GM18519 (cell line): ENCODE data around the gene ARHGAP40.

Experiments used
- ATAC-seq: cut with Tn5 transposase; IDR thresholded peaks from one replicate; pipeline ENCODE4 v1.9.1; 2021; ENCODE audit warnings: mild to moderate bottlenecking, moderate library complexity; ENCODE audit not compliant: unreplicated experiment, low FRiP score

ARHGAP40 gene

DNA sequence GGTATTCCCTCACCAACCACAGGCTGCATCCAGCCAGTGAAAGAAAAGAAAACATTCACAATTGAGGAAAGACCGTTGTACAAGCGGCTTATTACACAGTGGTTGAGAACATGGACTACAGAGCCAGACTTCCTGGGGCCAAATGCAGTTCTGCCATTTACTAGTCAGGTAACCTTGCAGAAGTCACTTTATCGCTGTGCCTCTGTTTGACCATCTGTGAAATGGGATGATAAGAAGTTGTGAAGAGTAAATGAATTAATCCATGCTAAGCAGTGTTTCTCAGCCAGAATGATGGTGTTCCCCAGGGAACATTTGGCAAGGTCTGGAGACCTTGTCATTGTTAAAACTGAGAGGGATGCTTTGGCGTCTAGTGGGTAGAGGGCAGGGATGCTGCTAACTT lies 14.8 kb downstream of the ARHGAP40 start:
- no peak for ATAC-seq

DNA sequence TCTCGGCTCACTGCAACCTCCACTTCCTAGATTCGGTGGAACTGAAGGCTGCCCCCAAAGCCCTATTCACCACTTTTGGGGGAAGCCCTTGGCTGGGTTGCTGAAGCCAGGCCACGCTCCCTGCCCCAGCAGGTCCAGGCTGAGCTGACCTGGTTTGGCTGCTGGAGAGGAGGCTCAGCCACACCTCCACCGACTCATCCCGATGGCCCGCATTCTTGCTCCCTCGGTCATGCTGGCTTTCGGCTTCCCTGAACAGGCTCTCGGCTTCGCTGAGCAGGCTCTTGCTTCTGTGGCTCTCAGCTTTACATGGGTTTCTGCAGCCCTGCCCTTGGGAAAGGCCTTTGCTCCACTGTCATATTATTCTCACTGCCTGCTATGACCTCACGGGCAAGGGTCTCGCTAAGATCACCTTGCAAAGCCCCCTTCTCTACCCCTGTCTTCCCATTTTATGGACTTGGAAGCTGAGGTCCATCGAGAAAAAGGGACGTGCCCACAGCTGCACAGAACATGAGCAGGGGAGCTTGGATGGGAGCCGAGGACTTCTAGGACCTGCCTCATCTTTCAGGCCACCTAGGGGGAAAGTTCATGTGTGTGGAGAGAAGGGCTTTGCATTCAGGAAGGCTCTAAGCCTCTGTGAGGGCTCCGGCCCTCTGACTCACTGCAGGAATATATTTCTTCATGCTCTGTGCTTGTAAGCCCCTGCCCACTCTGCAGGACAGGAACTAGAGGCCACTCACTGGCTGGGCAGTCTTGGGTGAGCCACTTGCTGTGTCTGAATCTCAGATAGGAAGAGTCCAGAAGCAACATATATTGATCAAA lies 15.6 kb downstream of the ARHGAP40 start:
- no peak for ATAC-seq

DNA sequence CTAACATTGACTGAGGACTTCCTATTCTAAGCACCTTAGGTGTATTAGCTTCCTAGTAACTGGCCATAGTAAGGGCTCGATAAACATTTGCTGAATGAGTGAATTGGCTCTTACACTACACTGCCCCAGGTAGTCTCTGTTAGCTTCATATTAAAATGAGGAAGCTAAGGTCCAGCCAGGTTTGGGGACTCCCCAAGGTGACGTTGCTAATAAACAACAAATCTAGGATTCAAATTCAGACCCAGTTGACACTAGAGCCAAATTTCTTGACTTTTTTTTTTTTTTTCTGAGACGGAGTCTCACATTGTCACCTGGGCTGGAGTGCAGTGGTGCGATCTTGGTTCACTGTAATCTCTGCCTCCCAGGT lies 16.2 kb downstream of the ARHGAP40 start:
- no peak for ATAC-seq

DNA sequence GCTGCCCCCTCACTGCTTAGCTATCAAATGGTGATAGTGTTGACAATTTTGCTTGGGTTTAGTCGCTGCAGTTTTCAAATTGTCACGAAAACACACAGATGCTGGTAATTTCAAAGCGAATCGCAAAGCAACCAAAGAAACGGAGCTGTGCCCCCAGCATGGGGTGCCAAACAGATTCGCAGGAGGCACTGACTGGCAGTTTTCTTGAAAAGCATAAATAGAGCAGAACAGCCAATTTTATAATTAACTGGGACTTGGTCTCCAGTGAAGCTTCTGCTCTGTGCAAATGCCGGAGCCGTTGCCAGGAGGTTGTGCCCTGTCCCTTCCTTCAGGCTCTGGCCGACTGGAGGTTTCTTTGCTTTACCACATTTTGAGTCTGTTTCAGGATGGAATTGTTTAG lies 18.8 kb downstream of the ARHGAP40 start:
- no peak for ATAC-seq

DNA sequence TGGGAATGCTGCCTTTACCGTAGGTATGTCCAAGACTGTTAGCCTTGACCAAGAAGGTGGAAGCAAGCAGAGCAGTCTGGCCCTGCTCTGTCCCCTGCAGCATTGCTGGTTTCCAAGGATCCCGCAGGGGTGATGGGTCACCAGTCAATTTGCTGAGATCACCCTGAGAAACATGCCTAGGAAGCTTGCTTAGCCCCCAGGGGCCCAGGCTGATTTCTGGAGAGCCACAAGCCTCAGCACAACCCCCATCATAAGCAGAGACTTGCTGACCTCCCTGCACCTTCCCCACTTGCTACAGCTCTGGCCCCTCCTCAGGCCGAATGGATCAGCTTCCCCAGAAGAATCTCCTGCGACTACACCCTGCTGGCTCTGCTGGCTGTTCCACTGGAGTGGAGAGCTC lies 21.5 kb downstream of the ARHGAP40 start:
- ATAC-seq, result no peak

DNA sequence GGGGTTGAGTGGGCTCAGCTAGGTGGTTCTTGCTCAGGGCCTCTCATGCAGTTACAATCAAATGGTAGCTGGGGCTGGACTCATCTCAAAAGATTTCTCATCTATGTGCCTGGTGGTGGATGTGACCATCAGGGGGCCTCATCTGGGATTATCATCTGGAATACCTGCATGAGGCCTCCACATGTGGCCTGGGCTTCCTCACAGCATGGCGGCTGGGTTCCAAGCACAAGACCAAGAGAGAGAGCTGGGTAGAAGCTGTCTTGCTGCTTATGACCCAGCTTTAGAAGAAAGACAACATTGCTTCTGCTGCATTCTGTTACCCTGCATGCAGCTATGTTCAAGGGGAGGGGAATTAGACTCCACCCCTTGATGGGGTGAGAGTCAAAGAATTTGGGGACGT lies 22.5 kb downstream of the ARHGAP40 start:
- no peak for ATAC-seq

DNA sequence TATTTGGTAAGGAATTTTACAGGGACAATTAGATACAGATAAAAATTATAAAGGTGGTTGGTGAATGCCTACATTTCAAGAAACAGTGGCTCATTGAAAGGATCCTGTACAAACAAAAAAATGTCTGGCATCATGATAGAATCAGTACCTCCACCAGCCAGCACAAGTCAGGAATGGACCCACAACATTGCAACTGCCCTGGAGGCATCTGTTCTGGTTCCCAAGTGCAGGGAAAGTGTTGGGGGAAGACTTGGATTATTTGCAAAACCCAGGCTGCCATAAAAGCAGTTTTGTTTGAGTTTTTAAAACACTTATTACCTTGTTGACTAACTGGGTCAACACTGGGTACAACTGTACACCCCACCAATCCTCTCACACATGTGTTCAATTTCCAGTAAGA lies 24.3 kb downstream of the ARHGAP40 start:
- no peak for ATAC-seq

DNA sequence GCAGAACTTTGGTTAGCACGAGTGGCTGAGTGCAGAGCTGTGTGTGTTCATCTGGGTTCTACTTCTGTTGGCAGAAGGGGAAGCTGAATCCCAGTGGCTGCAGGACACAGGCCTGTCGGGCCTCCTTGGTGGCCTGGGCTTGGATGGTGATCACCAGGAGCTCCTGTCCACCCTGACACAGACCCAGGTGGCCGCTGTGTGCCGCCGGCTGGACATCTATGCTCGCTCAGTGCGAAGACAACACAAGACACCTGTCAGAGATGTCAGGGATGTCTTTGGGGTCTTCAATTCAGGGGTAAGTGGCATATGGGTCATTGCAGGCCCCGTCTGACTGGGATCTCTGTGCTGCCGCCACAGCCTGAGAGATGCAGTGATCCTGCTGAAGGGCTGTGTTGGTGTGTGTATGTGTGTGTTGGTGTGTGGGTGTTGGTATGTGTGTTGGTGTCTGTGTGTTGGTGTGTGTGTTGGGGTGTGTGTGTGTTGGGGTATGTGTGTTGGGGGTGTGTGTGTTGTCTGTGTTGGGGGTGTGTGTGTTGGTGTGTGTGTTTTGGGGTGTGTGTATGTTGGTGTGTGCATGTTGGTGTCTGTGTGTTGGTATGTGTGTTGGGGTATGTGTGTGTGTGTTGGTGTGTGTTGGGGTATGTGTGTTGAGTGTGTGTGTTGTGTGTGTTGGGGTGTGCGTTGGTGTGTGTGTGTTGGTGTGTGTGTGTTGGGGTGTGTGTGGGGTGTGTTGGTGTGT lies 25.5 kb downstream of the ARHGAP40 start:
- no peak for ATAC-seq

DNA sequence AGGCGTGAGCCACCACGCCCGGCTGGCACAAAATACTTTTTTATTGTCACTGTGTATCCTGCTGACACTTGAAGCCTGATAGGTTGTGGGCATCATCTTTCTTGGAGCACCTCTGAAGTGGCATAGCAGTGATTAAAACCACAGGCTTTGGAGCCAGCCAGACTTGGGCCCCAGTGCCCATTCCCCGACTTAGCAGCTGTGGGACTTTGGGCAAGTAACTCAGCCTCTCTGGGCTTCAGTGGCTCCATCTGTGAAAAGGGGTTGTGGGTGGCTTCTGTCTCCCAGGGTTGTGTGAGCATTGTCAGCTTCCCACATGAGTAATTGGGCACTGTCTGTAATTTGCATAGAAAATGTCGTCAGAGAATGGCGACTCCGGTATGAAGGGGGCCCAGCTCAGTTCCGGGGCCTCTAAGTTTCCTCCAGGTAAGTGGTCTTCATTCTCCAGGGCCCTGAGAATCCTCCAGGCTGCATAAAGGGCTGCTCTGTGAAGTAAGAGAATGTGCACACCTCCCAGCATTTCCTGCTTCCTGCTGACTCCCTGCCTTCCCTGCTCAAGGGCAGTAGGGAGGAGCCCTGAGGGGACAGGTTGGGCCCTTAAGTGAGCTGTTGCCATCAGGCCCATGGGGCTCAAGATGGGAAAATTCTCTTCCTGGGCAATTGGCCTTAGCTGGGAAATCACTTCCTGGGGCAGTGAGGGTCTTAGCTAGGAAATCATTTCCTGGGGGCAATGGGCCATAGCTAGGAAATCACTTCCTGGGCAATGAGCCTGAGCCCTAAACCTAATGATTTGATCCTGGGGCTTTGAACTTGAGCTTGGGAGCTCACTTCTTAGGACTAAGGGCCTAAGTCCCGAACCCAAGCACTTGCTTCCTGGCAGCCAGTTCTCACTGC lies 27.2 kb downstream of the ARHGAP40 start:
- ATAC-seq, result no peak

DNA sequence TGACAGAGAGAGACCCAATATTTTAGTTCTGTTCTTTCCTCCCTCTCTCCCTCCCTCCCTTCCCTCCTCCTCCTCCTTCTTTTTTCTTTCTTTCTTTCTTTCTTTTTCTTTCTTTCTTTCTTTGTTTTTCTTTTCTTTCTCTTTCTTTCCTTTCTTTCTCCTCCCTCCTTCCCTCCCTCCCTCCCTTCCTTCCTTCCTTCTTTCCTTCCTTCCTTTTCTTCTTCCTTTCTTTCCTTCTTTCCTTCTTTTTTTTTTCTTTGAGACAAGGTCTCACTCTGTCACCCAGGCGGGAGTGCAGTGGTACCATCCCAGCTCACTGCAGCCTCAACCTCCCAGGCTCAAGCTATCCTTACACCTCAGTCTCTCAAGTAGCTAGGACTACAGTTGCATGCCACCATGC lies 28.4 kb downstream of the ARHGAP40 start:
- no peak for ATAC-seq

DNA sequence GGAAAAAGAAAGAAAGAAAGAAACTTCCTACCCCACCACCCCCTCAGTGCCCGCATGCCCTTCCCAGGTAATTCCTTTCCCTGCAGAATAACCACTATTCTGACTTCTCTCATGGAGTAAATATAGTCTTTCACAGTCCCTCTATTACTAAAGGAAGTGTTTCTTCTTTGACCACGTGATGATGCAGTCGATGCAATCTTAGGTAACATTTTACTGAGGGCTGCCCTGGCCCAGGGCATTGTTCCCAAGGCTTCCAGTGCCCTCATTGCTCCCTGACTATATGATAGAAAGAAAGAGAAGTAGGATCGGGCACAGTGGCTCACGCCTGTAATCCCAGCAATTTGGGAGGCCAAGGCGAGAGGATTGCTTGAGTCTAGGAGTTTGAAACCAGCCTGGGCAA lies 29.1 kb downstream of the ARHGAP40 start:
- no peak for ATAC-seq

DNA sequence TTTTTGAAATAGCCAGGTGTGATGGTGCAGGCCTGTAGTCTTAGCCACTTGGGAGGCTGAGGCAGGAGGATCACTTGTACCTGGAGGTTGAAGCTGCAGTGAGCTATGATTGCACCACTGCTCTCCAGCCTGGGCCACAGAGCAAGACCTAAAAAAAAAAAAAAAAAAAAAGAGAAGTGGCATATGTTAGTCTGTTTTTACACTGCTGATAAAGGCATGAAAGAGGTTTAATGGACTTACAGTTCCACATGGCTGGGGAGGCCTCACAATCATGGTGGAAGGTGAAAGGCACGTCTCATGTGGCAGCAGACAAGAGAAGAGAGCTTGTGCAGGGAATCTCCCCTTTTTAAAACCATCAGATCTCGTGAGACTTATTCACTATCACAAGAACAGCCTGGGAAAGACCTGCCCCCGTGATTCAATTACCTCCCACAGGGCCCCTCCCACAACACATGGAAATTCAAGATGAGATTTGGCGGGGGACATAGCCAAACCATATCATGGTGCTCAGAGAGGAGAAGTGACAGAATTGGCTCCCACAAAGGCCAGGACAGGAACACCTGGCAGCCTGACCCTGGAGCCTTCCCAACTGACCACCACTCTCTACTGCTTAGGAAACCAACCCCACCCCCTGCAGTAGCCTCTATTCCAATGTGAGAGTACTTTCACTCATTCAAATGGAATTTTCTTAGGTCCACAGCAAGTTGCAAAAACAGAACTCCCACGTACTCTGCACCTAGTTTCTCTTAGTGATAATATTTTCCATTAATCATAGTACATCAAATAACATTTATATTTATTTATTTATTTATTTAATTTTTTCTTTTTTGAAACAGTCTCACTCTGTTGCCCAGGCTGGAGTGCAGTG lies 29.8 kb downstream of the ARHGAP40 start:
- no peak for ATAC-seq

DNA sequence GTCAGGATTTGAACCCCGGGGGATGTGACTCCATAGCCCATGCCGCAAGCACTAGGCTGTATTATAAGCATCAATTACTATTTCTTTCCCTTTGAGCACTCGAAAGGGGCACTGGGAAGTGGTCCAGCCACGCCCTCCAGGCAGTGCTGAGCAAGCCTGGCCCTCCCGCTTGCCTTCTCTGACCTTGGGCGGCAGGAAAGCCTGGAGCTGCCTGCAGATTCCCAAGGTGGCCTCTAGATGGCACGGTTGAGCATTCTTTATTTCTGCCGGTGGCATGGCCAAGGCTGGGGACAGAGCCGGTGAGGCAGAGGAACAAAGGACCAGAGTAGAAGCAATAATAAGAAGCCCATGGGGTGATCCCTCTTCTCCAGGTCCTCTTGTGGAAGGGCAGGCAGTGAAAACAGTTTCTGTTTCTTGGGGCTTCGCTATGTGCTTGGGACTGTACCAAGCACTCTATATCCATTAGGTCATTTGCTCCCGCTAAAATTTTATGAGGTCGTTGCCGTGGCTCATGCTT lies 32.0 kb downstream of the ARHGAP40 start:
- ATAC-seq, result no peak

DNA sequence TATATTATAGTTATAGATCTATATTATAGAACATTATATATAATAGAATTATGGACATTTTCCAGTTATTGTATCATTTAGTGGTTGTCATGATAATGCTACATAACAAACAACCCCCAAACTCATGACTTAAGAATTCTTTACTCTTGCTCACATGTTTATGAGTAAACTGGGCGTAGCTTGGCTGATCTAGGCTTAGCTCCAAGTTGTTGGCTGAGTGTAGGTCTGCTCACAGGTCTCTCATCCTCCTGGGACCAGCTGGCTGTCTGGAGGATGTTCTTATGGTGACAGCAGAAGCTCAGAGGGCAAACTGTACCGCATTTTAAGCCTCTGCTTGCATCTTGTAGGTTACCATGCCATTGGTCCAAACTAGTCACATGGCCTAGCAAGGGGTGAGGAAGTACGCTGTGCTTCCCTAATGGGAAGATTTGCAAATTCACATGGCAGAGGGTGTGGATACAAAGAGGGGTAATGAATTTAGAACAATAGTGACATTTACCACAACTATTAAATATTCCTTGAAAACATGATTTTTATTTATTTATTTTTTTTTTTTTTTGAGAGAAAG lies 34.2 kb downstream of the ARHGAP40 start:
- ATAC-seq, result no peak

DNA sequence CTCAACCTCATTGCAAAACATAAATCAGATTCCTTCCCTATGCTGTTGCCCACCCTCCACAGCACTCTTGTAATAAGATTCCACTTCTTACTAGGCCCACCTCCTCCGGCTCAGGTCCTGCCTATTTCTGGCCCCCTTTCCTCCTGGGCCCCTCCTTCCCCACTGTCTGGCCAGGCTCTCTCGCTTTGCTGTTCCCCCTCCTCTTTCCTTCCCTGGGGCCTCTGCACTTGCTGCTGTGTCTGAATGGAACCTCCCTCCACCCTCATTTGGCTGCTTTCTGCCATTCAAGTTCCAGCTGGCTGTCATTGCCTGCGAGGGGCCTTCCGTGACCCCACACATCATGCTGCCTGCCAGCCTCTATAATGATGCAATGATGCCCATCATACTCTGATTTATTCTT lies 38.9 kb downstream of the ARHGAP40 start:
- no peak for ATAC-seq

DNA sequence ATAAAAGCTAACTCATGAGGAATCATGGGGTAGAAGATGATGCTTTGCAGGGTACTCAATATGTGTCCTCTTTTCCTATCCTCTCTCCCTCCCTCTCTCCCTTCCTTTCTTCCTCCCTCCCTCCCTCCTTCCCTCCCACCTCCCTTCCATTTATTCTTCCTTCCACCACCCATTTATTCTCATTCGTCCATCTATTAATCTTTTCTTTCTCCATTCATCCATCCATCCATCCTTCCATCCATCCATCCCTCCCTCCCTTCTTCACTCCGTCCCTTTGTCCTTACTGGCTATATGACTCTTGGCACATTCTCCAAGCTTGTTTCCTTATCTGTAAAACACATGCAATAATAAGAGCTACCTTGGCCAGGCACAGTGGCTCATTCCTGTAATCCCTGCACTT lies 40.9 kb downstream of the ARHGAP40 start:
- no peak for ATAC-seq

DNA sequence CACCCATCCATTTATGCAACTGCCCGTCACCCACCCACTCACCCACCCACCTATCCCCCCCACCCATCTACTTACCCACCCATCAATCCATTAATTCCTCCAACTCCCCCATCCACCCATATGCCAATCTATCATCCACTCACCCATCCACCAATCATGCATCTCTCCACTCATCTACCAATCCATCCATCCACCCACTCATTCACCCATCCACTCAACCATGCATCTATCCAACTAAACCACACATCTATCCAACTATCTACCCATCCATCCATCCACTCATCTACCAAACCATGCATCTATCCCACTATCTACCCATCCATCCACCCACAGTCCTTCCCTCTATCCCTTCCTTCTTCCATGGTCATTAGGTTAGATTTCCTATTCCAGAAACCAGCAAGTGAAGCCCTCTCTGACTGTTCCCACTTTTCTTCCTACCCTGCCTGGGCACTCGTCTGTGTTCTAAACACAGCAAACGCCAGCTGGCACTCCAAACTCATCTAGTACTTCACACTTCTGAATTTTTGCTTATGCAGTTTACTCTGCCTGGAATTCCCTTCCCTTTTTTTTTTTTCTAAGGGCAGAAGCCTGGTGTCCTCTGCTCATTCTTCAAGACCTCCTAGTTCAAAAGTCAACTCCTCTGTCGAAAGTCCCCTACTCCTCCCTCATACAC lies 43.1 kb downstream of the ARHGAP40 start:
- no peak for ATAC-seq

DNA sequence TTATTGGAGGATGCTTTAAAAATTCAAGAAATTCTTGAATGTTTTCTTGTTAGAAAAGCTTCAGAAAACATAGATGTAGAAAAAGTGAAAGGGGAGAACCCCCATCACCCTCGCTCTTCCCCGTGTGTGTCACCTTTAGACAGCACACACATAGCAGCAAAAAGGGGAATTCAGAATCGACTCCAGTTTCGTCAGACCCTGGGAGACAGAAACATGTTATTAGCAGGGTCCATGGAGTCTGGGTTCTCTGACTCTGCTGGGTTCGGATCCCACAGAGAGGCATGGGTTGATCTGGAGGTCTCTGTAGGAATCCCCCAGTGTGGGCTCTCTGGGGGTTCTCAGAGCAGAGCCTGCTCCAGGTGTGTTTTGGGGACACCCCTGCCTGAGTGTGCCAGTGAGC lies 43.7 kb downstream of the ARHGAP40 start:
- ATAC-seq, result no peak
